Duodenal mucosa (tissue), 2 donors: Measurements from ENCODE around the gene ZNF398.

Source experiments
- H3K27ac ChIP-seq: one replicate; pipeline ENCODE4 v1.7.0; 2013; ENCODE audit warnings: low read depth, low read length
- H3K27me3 ChIP-seq, 2 donors: one replicate each; pipeline ENCODE4 v1.7.0; 2013; ENCODE audit warnings: low read length in 2 of 2, control low read depth in 1 of 2; ENCODE audit not compliant: insufficient read depth in 2 of 2, control insufficient read depth in 1 of 2
- H3K36me3 ChIP-seq, 2 donors: one replicate each; pipeline ENCODE4 v1.7.0; 2013; ENCODE audit warnings: low read length in 2 of 2, control low read depth in 1 of 2; ENCODE audit not compliant: insufficient read depth in 2 of 2, control insufficient read depth in 1 of 2
- H3K4me1 ChIP-seq, 2 donors: one replicate each; pipeline ENCODE4 v1.7.0; 2013; ENCODE audit warnings: low read length in 2 of 2, control low read depth in 1 of 2; ENCODE audit not compliant: insufficient read depth in 2 of 2, control insufficient read depth in 1 of 2
- H3K4me3 ChIP-seq, 2 donors: one replicate each; pipeline ENCODE4 v1.7.0; 2013; ENCODE audit warnings: low read length in 2 of 2, low read depth in 1 of 2
- H3K9ac ChIP-seq, 2 donors: one replicate each; pipeline ENCODE4 v1.7.0; 2013; ENCODE audit warnings: low read length in 2 of 2, low read depth in 1 of 2
- H3K9me3 ChIP-seq, 2 donors: one replicate each; pipeline ENCODE4 v1.7.0; 2013; ENCODE audit warnings: low read length in 2 of 2, control low read depth in 1 of 2; ENCODE audit not compliant: control insufficient read depth in 1 of 2

ZNF398 gene

GRCh38 chr7:149207324-149208035 is 60.2 kb downstream of the ZNF398 start:
- H3K9me3 ChIP-seq, result no peaks in the 10 kb centered on the region
- no peaks in the 10 kb centered on the region for H3K27me3 ChIP-seq
- peaks cover 10 to 13% of the 10 kb centered on the region in 2 donors for H3K4me1 ChIP-seq
- H3K4me3 ChIP-seq, result no peak overlapping the region
- H3K27ac ChIP-seq, result no peak overlapping the region
- no peak overlapping the region for H3K9ac ChIP-seq
- peaks cover 31 to 84% of the 10 kb centered on the region in 2 donors for H3K36me3 ChIP-seq

- no peaks in the 10 kb centered on the region for H3K27me3 ChIP-seq
- H3K4me3 ChIP-seq, result no peak overlapping the region
- peaks cover 10 to 13% of the 10 kb centered on the region in 2 donors for H3K4me1 ChIP-seq
- no peaks in the 10 kb centered on the region for H3K9me3 ChIP-seq
- no peak overlapping the region for H3K9ac ChIP-seq
- no peak overlapping the region for H3K27ac ChIP-seq
- H3K36me3 ChIP-seq, result peaks cover 49 to 84% of the 10 kb centered on the region in 2 donors
Measured at GRCh38 chr7:149209518-149210269, 62.4 kb downstream of the ZNF398 start.

GRCh38 chr7:149210551-149210950 is 63.3 kb downstream of the ZNF398 start:
- no peak overlapping the region for H3K27ac ChIP-seq
- H3K4me1 ChIP-seq, result peaks cover 8 to 10% of the 10 kb centered on the region in 2 donors
- H3K27me3 ChIP-seq, result no peaks in the 10 kb centered on the region
- no peak overlapping the region for H3K4me3 ChIP-seq
- no peaks in the 10 kb centered on the region for H3K9me3 ChIP-seq
- peaks cover 55 to 93% of the 10 kb centered on the region in 2 donors for H3K36me3 ChIP-seq
- H3K9ac ChIP-seq, result no peak overlapping the region

GRCh38 chr7:149214020-149214720 is 66.9 kb downstream of the ZNF398 start:
- H3K9me3 ChIP-seq, result no peaks in the 10 kb centered on the region
- no peaks in the 10 kb centered on the region for H3K4me1 ChIP-seq
- no peaks in the 10 kb centered on the region for H3K27me3 ChIP-seq
- H3K27ac ChIP-seq, result no peak overlapping the region
- H3K9ac ChIP-seq, result no peak overlapping the region
- H3K4me3 ChIP-seq, result no peak overlapping the region
- H3K36me3 ChIP-seq, result peaks cover 60 to 96% of the 10 kb centered on the region in 2 donors

DNA sequence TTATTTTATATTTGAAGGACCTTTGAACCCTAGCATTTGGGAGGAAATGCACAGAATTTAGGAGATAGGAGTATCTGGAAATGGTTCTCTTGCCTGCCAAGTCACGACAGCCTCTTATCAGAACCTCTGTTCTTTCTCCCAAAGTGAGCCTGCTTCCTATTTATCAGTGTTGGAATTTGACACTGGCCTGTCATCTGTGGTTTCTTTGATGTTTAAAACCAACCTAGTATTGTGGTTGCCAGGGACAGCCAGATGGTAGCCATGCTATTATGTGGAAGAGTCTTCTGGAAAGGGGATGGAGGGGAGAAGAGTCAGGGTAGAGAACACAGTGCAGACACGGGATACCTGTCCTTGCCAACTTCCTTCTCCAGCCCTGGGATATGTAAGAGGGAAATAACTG is 69.1 kb downstream of the ZNF398 start:
- H3K27ac ChIP-seq, result no peak overlapping the region
- no peaks in the 10 kb centered on the region for H3K4me1 ChIP-seq
- peaks cover 55 to 88% of the 10 kb centered on the region in 2 donors for H3K36me3 ChIP-seq

GRCh38 chr7:149217570-149217969 is 70.3 kb downstream of the ZNF398 start:
- H3K27me3 ChIP-seq, result no peaks in the 10 kb centered on the region
- H3K9me3 ChIP-seq, result no peaks in the 10 kb centered on the region
- H3K36me3 ChIP-seq, result peaks cover 52 to 86% of the 10 kb centered on the region in 2 donors
- H3K4me1 ChIP-seq, result no peaks in the 10 kb centered on the region
- no peak overlapping the region for H3K4me3 ChIP-seq
- H3K9ac ChIP-seq, result no peak overlapping the region
- H3K27ac ChIP-seq, result no peak overlapping the region

More for the DNA sequence above, 69.1 kb downstream of the ZNF398 start:
- Histone ChIP-seq H3K27me3 (no peaks in the 10 kb centered on the region), H3K4me3 (no peak overlapping the region), H3K9me3 (no peaks in the 10 kb centered on the region), H3K9ac (no peak overlapping the region)

DNA sequence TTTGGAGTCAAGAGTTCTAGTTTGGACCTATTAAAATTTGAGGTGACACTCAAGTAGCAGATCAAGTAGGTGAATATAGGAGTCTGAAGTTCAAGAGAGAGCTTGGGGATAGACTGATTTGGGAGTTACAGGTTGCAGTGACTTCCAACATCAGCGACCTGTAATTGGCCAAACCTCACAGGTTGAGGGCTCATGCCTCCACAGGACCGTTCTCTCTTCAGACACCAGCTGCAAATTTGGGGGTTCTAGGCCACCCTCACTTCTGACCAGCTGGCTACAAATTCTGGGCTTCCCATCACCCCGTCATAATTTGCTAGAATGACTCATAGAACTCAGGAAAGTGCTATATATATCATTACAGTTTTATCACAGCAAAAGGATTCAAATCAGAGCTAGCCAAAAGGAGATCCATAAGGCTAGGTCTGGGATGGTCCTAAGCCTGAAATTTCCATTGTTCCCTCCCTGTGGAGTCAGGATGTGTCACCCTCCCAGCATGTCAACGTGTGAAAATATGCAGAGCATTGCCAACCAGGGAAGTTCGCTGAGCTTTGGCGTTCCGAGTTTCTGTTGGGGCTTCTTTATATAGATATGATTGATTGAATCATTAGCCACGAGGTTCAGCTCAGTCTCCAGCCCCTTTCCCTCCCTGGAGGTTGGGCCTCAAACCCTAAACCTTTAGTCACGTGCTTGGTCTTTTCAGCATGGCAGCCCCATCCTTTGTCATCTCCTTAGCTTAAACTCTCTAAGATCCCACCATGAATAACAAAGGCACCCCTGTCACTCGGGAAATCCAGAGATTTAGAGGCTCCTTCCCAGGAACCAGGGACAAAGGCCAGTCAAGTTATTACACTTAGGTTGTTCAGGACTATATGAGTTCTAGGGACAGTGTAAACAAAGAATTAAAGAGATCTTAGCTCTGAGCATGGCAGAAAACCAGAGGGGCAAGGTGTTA is 71.5 kb downstream of the ZNF398 start:
- Histone ChIP-seq H3K4me3 (no peak overlapping the region), H3K27ac (no peak overlapping the region), H3K27me3 (no peaks in the 10 kb centered on the region), H3K9ac (no peak overlapping the region), H3K36me3 (peaks cover 41 to 79% of the 10 kb centered on the region in 2 donors), H3K9me3 (no peaks in the 10 kb centered on the region), H3K4me1 (no peaks in the 10 kb centered on the region)

DNA sequence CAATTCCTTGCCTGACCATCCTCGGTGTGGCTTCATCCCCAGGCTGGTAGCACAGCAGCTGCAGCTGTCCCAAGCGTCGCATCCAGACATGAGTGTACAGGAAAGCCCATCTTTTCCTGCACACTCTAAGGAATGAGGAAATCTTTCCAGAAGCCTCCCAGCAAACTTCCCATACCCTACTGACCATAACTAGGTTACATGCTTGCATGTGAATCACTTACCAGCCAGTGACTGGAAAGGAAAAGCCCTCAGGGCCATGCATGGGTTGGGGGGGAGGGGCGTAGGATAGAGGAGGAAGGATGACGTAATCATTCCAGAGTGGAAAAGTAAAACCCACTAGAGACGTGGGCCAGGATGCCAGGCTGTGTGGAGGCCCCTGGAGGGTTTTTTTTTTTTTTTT is 73.3 kb downstream of the ZNF398 start:
- Histone ChIP-seq H3K27me3 (no peaks in the 10 kb centered on the region), H3K4me1 (no peaks in the 10 kb centered on the region), H3K27ac (no peak overlapping the region), H3K36me3 (peaks cover 26 to 73% of the 10 kb centered on the region in 2 donors), H3K9ac (no peak overlapping the region), H3K9me3 (no peaks in the 10 kb centered on the region), H3K4me3 (no peak overlapping the region)

DNA sequence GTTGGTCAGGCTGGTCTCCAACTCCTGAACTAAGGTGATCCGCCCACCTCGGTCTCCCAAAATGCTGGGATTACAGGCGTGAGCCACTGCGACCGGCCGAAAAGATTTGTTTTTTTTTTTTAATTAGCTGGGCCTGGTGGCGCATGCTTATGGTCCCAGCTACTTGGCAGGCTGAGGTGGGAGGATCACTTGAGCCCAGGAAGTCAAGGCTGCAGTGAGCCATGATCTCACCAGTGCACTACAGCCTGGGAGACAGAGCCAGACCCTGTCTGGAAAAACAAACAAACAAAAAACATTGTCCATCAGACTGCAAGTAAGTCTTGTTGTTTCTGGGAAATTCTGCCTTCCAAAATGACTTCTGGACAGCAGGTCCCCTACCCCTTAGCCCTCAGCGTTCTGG is 75.9 kb downstream of the ZNF398 start:
- Histone ChIP-seq H3K9me3 (no peaks in the 10 kb centered on the region), H3K4me1 (peaks cover 0 to 4% of the 10 kb centered on the region in 2 donors), H3K27ac (no peak overlapping the region), H3K27me3 (no peaks in the 10 kb centered on the region), H3K9ac (no peak overlapping the region), H3K4me3 (no peak overlapping the region), H3K36me3 (peaks cover 11 to 49% of the 10 kb centered on the region in 2 donors)
